GM12878 (cell line): ENCODE results near the gene HTRA3. TPM values are rescaled to one million over a fixed set of nuclear protein-coding genes. Genes with fewer than 3 reads are reported as not detected.

Experiments
- ATAC-seq: fragments of 200-7000 bp; cut with Tn5 transposase; 3 replicates; pipeline ENCODE4 v1.9.1; 2020; ENCODE audit warnings: mild to moderate bottlenecking, moderate library complexity
- BruUV-seq: library from RNA; stranded (reverse); fragments of 400-500 nt; replicated peaks from 2 replicates; lab custom pipeline; 2021; lab: Mats Ljungman, UMichigan
- CTCF ChIA-PET: fragments of 300-600 bp; sonication (Branson Sonifier 250); formaldehyde crosslinking; extraction: SDS; loops from one replicate; lab custom pipeline; 2021; ENCODE audit warnings: inconsistent platforms; lab: Yijun Ruan, JAX
- POLR2A ChIA-PET: fragments of 350-600 bp; formaldehyde crosslinking; extraction: SDS; loops from one replicate; lab custom pipeline; 2021; ENCODE audit warnings: inconsistent platforms; lab: Charles Lee
- RAD21 ChIA-PET: fragments of 300-600 bp; sonication (Branson Sonifier 250); formaldehyde crosslinking; loops from one replicate; lab custom pipeline; 2023; ENCODE audit warnings: antibody characterized with exemption; ENCODE audit not compliant: unreplicated experiment; lab: Charles Lee
- SMC1A ChIA-PET: fragments of 300-600 bp; sonication (Branson Sonifier 250); formaldehyde crosslinking; loops from one replicate; lab custom pipeline; 2023; ENCODE audit not compliant: unreplicated experiment, uncharacterized antibody; lab: Charles Lee
- DNase-seq: peaks from one replicate; pipeline ENCODE4 v3.0.0-alpha.2; 2011; ENCODE audit warnings: low read depth, low spot score
- FAIRE-seq: peaks from 3 replicates; lab custom pipeline; 2011; peaks lifted over from hg19 to GRCh38; lab: Jason Lieb, UNC
- H2AFZ ChIP-seq: 2 replicates; pipeline ENCODE4 v1.6.0; 2011; ENCODE audit warnings: low read depth, low read length, control low read depth; ENCODE audit not compliant: control insufficient read depth
- H3K27ac ChIP-seq: 2 replicates; pipeline ENCODE4 v1.5.1; 2011; ENCODE audit warnings: control low read depth; ENCODE audit not compliant: control insufficient read depth, insufficient read depth
- H3K27me3 ChIP-seq, 2 experiments: replicated peaks in 1 of 2; 2 replicates each; pipeline versions ENCODE4 v1.6.0 to v1.6.1; 2011; ENCODE audit warnings: low read length in 1 of 2; ENCODE audit not compliant: control insufficient read depth in 2 of 2, insufficient read depth in 2 of 2
- H3K36me3 ChIP-seq, 2 experiments: 2 replicates each; pipeline ENCODE4 v1.5.1; 2011; ENCODE audit warnings: low read length in 1 of 2; ENCODE audit not compliant: control insufficient read depth in 2 of 2, insufficient read depth in 2 of 2
- H3K4me1 ChIP-seq: 2 replicates; pipeline ENCODE4 v1.6.1; 2011; ENCODE audit warnings: mild to moderate bottlenecking, low read length, moderate library complexity, mixed read lengths; ENCODE audit not compliant: control insufficient read depth, insufficient read depth
- H3K4me2 ChIP-seq: 2 replicates; pipeline ENCODE4 v1.6.0; 2011; ENCODE audit warnings: control low read depth; ENCODE audit not compliant: control insufficient read depth, insufficient read depth
- H3K4me3 ChIP-seq: fragments of 200-600 bp; sonication (generic); 2 replicates; pipeline ENCODE4 v1.5.1; 2016
- H3K79me2 ChIP-seq: 2 replicates; pipeline ENCODE4 v1.6.0; 2011; ENCODE audit warnings: low read length; ENCODE audit not compliant: control insufficient read depth, insufficient read depth
- H3K9ac ChIP-seq: 2 replicates; pipeline ENCODE4 v1.8.0; 2011; ENCODE audit warnings: low read length, control low read depth, mixed read lengths; ENCODE audit not compliant: control insufficient read depth, insufficient read depth
- H3K9me3 ChIP-seq: replicated peaks from 3 replicates; pipeline ENCODE4 v1.5.1; 2011; ENCODE audit warnings: mild to moderate bottlenecking, low read length; ENCODE audit not compliant: control insufficient read depth, insufficient read depth
- H4K20me1 ChIP-seq: 2 replicates; pipeline ENCODE4 v1.6.0; 2011; ENCODE audit not compliant: control insufficient read depth, insufficient read depth
- CREM ChIP-seq: IDR thresholded peaks from 2 replicates; pipeline ENCODE4 v1.6.1; 2014; ENCODE audit warnings: antibody characterized with exemption, low read depth
- GABPA ChIP-seq: IDR thresholded peaks from 2 replicates; pipeline ENCODE4 v1.6.1; 2014; ENCODE audit warnings: antibody characterized with exemption, low read depth, mild to moderate bottlenecking, inconsistent platforms
- GATAD2B ChIP-seq: fragments of 450-650 bp; conservative IDR thresholded peaks from 2 replicates; pipeline ENCODE4 v1.6.1; 2017; ENCODE audit warnings: low read depth, mild to moderate bottlenecking, moderate library complexity
- HDAC6 ChIP-seq: fragments of 200-600 bp; sonication (generic); IDR thresholded peaks from one replicate; pipeline ENCODE4 v1.8.0; 2017; ENCODE audit warnings: antibody characterized with exemption; ENCODE audit not compliant: unreplicated experiment
- IKZF2 ChIP-seq, 2 experiments: fragments of 450-650 bp; IDR thresholded peaks; 2 replicates each; pipeline ENCODE4 v1.6.1; 2017; ENCODE audit warnings: mild to moderate bottlenecking in 2 of 2, moderate library complexity in 2 of 2
- MYB ChIP-seq: fragments of 150-350 bp; IDR thresholded peaks from 2 replicates; pipeline ENCODE4 v1.6.1; 2014; ENCODE audit warnings: mild to moderate bottlenecking, low read depth, low read length, borderline replicate concordance
- NFYB ChIP-seq: IDR thresholded peaks from 2 replicates; pipeline ENCODE4 v1.6.1; 2011; ENCODE audit warnings: low read depth, mild to moderate bottlenecking, low read length, improper control_type of control experiment, moderate library complexity; ENCODE audit not compliant: insufficient read depth
- NR2C2 ChIP-seq: IDR thresholded peaks from 2 replicates; pipeline ENCODE4 v1.6.1; 2011; ENCODE audit warnings: borderline replicate concordance, low read depth; ENCODE audit not compliant: control insufficient read depth, insufficient read length
- RCOR1 ChIP-seq: conservative IDR thresholded peaks from 2 replicates; pipeline ENCODE4 v1.6.1; 2012; ENCODE audit warnings: low read depth, low read length, improper control_type of control experiment
- RFX5 ChIP-seq: IDR thresholded peaks from 2 replicates; pipeline ENCODE4 v1.6.1; 2011; ENCODE audit warnings: low read depth, low read length, improper control_type of control experiment
- SIX5 ChIP-seq: IDR thresholded peaks from 2 replicates; pipeline ENCODE4 v1.6.1; 2011; ENCODE audit warnings: mild to moderate bottlenecking, low read depth, low read length, moderate library complexity; ENCODE audit not compliant: severe bottlenecking
- SUPT20H ChIP-seq: IDR thresholded peaks from 2 replicates; pipeline ENCODE4 v1.6.1; 2011; ENCODE audit warnings: low read depth, mild to moderate bottlenecking, low read length, moderate library complexity, borderline replicate concordance; ENCODE audit not compliant: control insufficient read depth
- TCF12 ChIP-seq: IDR thresholded peaks from 2 replicates; pipeline ENCODE4 v1.6.1; 2011; ENCODE audit warnings: low read depth, mild to moderate bottlenecking, low read length
- ZBED1 ChIP-seq: IDR thresholded peaks from 2 replicates; pipeline ENCODE4 v1.6.1; 2016; ENCODE audit warnings: borderline replicate concordance
- ZNF207 ChIP-seq: fragments of 450-650 bp; IDR thresholded peaks from 2 replicates; pipeline ENCODE4 v1.6.1; 2014; ENCODE audit warnings: antibody characterized with exemption, mild to moderate bottlenecking, borderline replicate concordance
- WGBS: methylation state at CpG from one replicate; pipeline ENCODE4 v1.1.6; 2016; ENCODE audit warnings: low lambda C conversion rate; ENCODE audit not compliant: insufficient replicate concordance, insufficient coverage; ENCODE audit errors: missing lambda C conversion rate; 5-methylcytosine and 5-hydroxymethylcytosine counted together
- in situ Hi-C: fragments of 300-500 bp; cut with MboI; formaldehyde crosslinking; loops from 9 replicates; pipeline ENCODE4 v1.14.3; 2018; ENCODE audit warnings: mixed read lengths
- intact Hi-C: fragments of 100-400 bp; cut with micrococcal nuclease; formaldehyde crosslinking; loops from one replicate; pipeline ENCODE4 v1.14.2; 2022; ENCODE audit not compliant: unreplicated experiment
- polyA plus RNA-seq, 11 experiments: library from polyadenylated mRNA; depleted of rRNA in 4 of 11; unstranded in 6 of 11; stranded (reverse) in 5 of 11; fragments of >200 nt; fragmentation: Nextera tagmentation in 4 of 11; fragmentation: Illumina TruSeq in 1 of 11; extraction: Ambion mirVana in 4 of 11; extraction: Trizol in 1 of 11; gene quantifications; 1 replicate in 1 of 11; 2 replicates in 10 of 11; pipeline versions ENCODE4 v1.2.1 to v1.2.3, GENCODE V29; 2011 to 2016; ENCODE audit warnings: inconsistent platforms in 2 of 11, missing spikeins in 2 of 11, low read depth in 1 of 11
- total RNA-seq, 4 experiments: library from RNA; depleted of rRNA in 3 of 4; stranded (reverse); fragments of >200 nt in 3 of 4; fragmentation: Illumina TruSeq in 1 of 4; extraction: Trizol in 1 of 4; gene quantifications; 2 replicates each; pipeline versions ENCODE4 v1.2.1 to v1.2.3, GENCODE V29; 2013 to 2021
- TF ChIP-seq, protein P1 (sequence below): IDR thresholded peaks from 2 replicates; pipeline ENCODE4 v1.6.1; 2011; ENCODE audit warnings: low read depth, low read length, improper control_type of control experiment, borderline replicate concordance

HTRA3 gene
- total and polyA plus RNA-seq, 10 of the 15 experiments (the other 5 are each of a cell fraction or from before 2014, with no cell fraction given) = 0.04 to 1.2 (median 0.08) TPM; not detected in 7

DNA sequence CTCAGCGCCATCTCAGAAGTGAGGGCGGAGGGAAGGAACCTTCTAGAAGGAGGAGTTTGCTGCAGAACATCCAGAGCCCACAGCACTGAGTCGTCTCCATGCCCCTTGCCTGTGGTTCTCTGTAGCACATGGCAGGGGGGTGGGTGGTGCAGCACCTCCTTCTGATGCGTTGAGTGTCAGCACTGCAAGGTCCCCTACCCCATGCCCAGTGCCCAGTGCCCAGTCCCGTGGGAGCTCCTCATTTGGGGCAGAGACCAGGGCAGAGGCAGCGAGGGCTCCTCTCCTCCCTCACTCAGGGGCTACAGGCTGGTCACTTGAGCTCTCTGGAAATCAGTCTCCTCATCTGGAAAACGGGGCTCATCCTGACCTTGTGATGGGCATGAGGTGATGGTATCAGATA, 78.1 kb downstream of the HTRA3 start:
- ChIA-PET RAD21 (no interaction called here), POLR2A (no interaction called here), SMC1A (no interaction called here), CTCF (no interaction called here)
- no peak for TF ChIP-seq SIX5
- no peak for TF ChIP-seq GATAD2B
- TF ChIP-seq CREM = no peak
- no peak for TF ChIP-seq NFYB
- no peak for TF ChIP-seq HDAC6
- TF ChIP-seq IKZF2 (IDR thresholded peaks at IDR 0.05) = no peak
- no peak for TF ChIP-seq GABPA
- TF ChIP-seq TCF12 = no peak
- TF ChIP-seq RCOR1 = no peak
- TF ChIP-seq RFX5 = no peak
- no peak for TF ChIP-seq NR2C2
- no peak for TF ChIP-seq ZBED1
- no peak for TF ChIP-seq ZNF207
- no peak for TF ChIP-seq SUPT20H
- no peak for TF ChIP-seq MYB
- TF ChIP-seq, protein P1, sequence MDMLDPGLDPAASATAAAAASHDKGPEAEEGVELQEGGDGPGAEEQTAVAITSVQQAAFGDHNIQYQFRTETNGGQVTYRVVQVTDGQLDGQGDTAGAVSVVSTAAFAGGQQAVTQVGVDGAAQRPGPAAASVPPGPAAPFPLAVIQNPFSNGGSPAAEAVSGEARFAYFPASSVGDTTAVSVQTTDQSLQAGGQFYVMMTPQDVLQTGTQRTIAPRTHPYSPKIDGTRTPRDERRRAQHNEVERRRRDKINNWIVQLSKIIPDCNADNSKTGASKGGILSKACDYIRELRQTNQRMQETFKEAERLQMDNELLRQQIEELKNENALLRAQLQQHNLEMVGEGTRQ = no peak
- H3K27ac ChIP-seq = no peak overlapping the region
- in situ Hi-C loops = no loop called here
- no peaks in the 10 kb centered on the region; a peak in 1 of 4 replicates for H3K27me3 ChIP-seq
- H3K4me2 ChIP-seq = no peak overlapping the region
- no peak overlapping the region for H3K9ac ChIP-seq
- no peaks in the 10 kb centered on the region for H4K20me1 ChIP-seq
- H3K4me3 ChIP-seq = no peak overlapping the region
- H3K79me2 ChIP-seq = no peaks in the 10 kb centered on the region
- H2AFZ ChIP-seq = no peak overlapping the region
- no peaks in the 10 kb centered on the region for H3K36me3 ChIP-seq
- DNase-seq (no peak), FAIRE-seq (no peak), ATAC-seq (no peak)
- BruUV-seq = no TSS peak
- intact Hi-C loops = no loop called here
- WGBS = 18% methylated on average over 7 of the region's 7 CpGs
- H3K4me1 ChIP-seq = no peaks in the 10 kb centered on the region
- H3K9me3 ChIP-seq = no peaks in the 10 kb centered on the region
